Measurements from ENCODE around the gene PATL1.

The PATL1 gene

GRCh38 chr11:59668188-59668949 is 468 bp downstream of the PATL1 start (continued):
- TF ChIP-seq ZNF2 (tag by site-specific recombination; IDR thresholded peaks at IDR 0.05) (no peak), ZNF350 (tag by site-specific recombination; IDR thresholded peaks at IDR 0.05) (no peak), KLF9 (tag by site-specific recombination; IDR thresholded peaks at IDR 0.05; ENCODE audit: low read depth) (peak; percentile 81), ZNF426 (tag by site-specific recombination; IDR thresholded peaks at IDR 0.05) (no peak), ZNF600 (tag by site-specific recombination; IDR thresholded peaks at IDR 0.05) (no peak), PATZ1 (tag by site-specific recombination; IDR thresholded peaks at IDR 0.05) (peak; percentile 56; the same call in 1 of the 2 replicates), ZBTB44 (tag by site-specific recombination; IDR thresholded peaks at IDR 0.05) (no peak), ZNF48 (tag by site-specific recombination; IDR thresholded peaks at IDR 0.05) (no peak), ZNF433 (tag by site-specific recombination; IDR thresholded peaks at IDR 0.05; ENCODE audit: low read depth) (no peak), ZNF23 (tag by site-specific recombination; IDR thresholded peaks at IDR 0.05; ENCODE audit: borderline replicate concordance) (no peak), KLF8 (tag by site-specific recombination; IDR thresholded peaks at IDR 0.05) (peak; percentile 48), ZNF148 (tag by site-specific recombination; IDR thresholded peaks at IDR 0.05; ENCODE audit: borderline replicate concordance) (no peak), SP3 (tag by site-specific recombination; IDR thresholded peaks at IDR 0.05) (peak; percentile 49), ZBTB48 (tag by site-specific recombination; IDR thresholded peaks at IDR 0.05) (no peak), GLI2 (tag by site-specific recombination; IDR thresholded peaks at IDR 0.05; ENCODE audit: borderline replicate concordance, low read depth) (no peak), ZNF707 (tag by site-specific recombination; IDR thresholded peaks at IDR 0.05) (no peak), ZNF785 (tag by site-specific recombination; IDR thresholded peaks at IDR 0.05) (no peak), ZBTB17 (tag by site-specific recombination; IDR thresholded peaks at IDR 0.05) (no peak), AEBP2 (tag by site-specific recombination; IDR thresholded peaks at IDR 0.05; ENCODE audit: borderline replicate concordance) (no peak), ZNF518A (tag by site-specific recombination; conservative IDR thresholded peaks at IDR 0.05; ENCODE audit: low read depth) (no peak), ZNF670 (tag by site-specific recombination; IDR thresholded peaks at IDR 0.05; ENCODE audit: low read depth) (no peak), ZNF19 (tag by site-specific recombination; IDR thresholded peaks at IDR 0.05; ENCODE audit: low read depth) (no peak)
- TF ChIP-seq, protein P1, sequence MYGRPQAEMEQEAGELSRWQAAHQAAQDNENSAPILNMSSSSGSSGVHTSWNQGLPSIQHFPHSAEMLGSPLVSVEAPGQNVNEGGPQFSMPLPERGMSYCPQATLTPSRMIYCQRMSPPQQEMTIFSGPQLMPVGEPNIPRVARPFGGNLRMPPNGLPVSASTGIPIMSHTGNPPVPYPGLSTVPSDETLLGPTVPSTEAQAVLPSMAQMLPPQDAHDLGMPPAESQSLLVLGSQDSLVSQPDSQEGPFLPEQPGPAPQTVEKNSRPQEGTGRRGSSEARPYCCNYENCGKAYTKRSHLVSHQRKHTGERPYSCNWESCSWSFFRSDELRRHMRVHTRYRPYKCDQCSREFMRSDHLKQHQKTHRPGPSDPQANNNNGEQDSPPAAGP (tag by site-specific recombination; IDR thresholded peaks at IDR 0.05) = no peak
- TF ChIP-seq, protein P2, sequence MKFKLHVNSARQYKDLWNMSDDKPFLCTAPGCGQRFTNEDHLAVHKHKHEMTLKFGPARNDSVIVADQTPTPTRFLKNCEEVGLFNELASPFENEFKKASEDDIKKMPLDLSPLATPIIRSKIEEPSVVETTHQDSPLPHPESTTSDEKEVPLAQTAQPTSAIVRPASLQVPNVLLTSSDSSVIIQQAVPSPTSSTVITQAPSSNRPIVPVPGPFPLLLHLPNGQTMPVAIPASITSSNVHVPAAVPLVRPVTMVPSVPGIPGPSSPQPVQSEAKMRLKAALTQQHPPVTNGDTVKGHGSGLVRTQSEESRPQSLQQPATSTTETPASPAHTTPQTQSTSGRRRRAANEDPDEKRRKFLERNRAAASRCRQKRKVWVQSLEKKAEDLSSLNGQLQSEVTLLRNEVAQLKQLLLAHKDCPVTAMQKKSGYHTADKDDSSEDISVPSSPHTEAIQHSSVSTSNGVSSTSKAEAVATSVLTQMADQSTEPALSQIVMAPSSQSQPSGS (tag by site-specific recombination; IDR thresholded peaks at IDR 0.05; ENCODE audit: low read depth) = no peak

All from HEK293 (cell line).